ENCODE results near the gene DEGS2. TPM values are rescaled to one million over a fixed set of nuclear protein-coding genes. Genes with fewer than 3 reads are reported as not detected.

Gene DEGS2
- total and polyA plus RNA-seq, 2 donors (not counting 1 experiment from before 2014, with no cell fraction given), result 0.82 to 6.4 TPM

GRCh38 chr14:100170880-100171279, 11.4 kb upstream of the DEGS2 start:
- intact Hi-C loops (cut with micrococcal nuclease), result no loop called here
- POLR2A ChIA-PET, result interaction anchor here (0.6 kb wide), 1 partner anchor 16 kb away, joined by 8 read pairs; no protein-coding TSS in a partner anchor

GRCh38 chr14:100168506-100168905, 9.1 kb upstream of the DEGS2 start:
- no peak overlapping the region for H3K9ac ChIP-seq (ENCODE audit: low read length)
- no peaks in the 10 kb centered on the region for H4K20me1 ChIP-seq (ENCODE audit: control insufficient read depth, insufficient read depth, low read length, poor library complexity, severe bottlenecking)
- CTCF ChIA-PET, result interaction anchor here (0.7 kb wide), 1 partner anchor 24 kb away, joined by 3 read pairs; no protein-coding TSS in a partner anchor
- no peak for DNase-seq
- no peak overlapping the region for H3K27ac ChIP-seq (ENCODE audit: low read length in 2 of 2)
- H3K36me3 ChIP-seq (replicated peaks in 1 of 2; ENCODE audit: control extremely low read depth in 1 of 2, control insufficient read depth in 1 of 2, extremely low read depth in 1 of 2, insufficient read depth in 2 of 2, low read length in 1 of 2), result no peaks in the 10 kb centered on the region
- H3K27me3 ChIP-seq (replicated peaks in 1 of 4; ENCODE audit: control extremely low read depth in 1 of 4, control insufficient read depth in 3 of 4, insufficient read depth in 4 of 4, low read length in 3 of 4), result peaks cover 0 to 4% (median 0%) of the 10 kb centered on the region in 4 experiments
- ATAC-seq (ENCODE audit: low read depth), result no peak
- peak overlapping the region; percentile 30 for H3K4me2 ChIP-seq (replicated peaks; ENCODE audit: low read depth, low read length, poor library complexity, severe bottlenecking)
- H3K9me3 ChIP-seq (ENCODE audit: control extremely low read depth in 1 of 3, control insufficient read depth in 2 of 3, insufficient read depth in 1 of 3, low read length in 2 of 3), result no peaks in the 10 kb centered on the region
- H3K4me1 Mint-ChIP-seq, result peaks cover 11% of the 10 kb centered on the region
- H3K27ac Mint-ChIP-seq, result no peak overlapping the region
- H3K4me3 Mint-ChIP-seq, result no peak overlapping the region
- intact Hi-C loops (cut with micrococcal nuclease), result no loop called here
- peaks cover 9 to 25% of the 10 kb centered on the region in 2 donors for H3K4me1 ChIP-seq (ENCODE audit: control insufficient read depth in 2 of 2, insufficient read depth in 2 of 2, low read length in 2 of 2)
- no peaks in the 10 kb centered on the region for H3K79me2 ChIP-seq (ENCODE audit: control insufficient read depth, insufficient read depth, low read length)
- no peak overlapping the region for H3K4me3 ChIP-seq (ENCODE audit: control extremely low read depth in 1 of 5, extremely low read depth in 1 of 5, insufficient read depth in 1 of 5, low read depth in 2 of 5, low read length in 4 of 5)
- no peaks in the 10 kb centered on the region for H3K9me3 Mint-ChIP-seq (ENCODE audit: insufficient read depth)
- no peak overlapping the region for H2AFZ ChIP-seq (ENCODE audit: insufficient read depth, low read depth, low read length, poor library complexity, severe bottlenecking)
- POLR2A ChIA-PET, result no interaction called here
- TF ChIP-seq CTCF (IDR thresholded peaks at IDR 0.05), result no peak
- TF ChIP-seq EZH2 (IDR thresholded peaks at IDR 0.05; ENCODE audit: borderline replicate concordance, insufficient read depth, low read depth, low read length, poor library complexity, severe bottlenecking), result no peak
- no CpG with 5 or more reads among the region's 1 CpG for WGBS (ENCODE audit: insufficient coverage)
- H3K27me3 Mint-ChIP-seq, result peaks cover 11% of the 10 kb centered on the region

More at GRCh38 chr14:100170880-100171279, 11.4 kb upstream of the DEGS2 start:
- DNase-seq (no peak), ATAC-seq (ENCODE audit: low read depth) (no peak)
- H3K36me3 ChIP-seq (replicated peaks in 1 of 2; ENCODE audit: control extremely low read depth in 1 of 2, control insufficient read depth in 1 of 2, extremely low read depth in 1 of 2, insufficient read depth in 2 of 2, low read length in 1 of 2), result no peaks in the 10 kb centered on the region
- peaks cover 0 to 4% (median 0%) of the 10 kb centered on the region in 4 experiments for H3K27me3 ChIP-seq (replicated peaks in 1 of 4; ENCODE audit: control extremely low read depth in 1 of 4, control insufficient read depth in 3 of 4, insufficient read depth in 4 of 4, low read length in 3 of 4)
- Mint-ChIP-seq H3K4me3 (no peak overlapping the region), H3K4me1 (peaks cover 7% of the 10 kb centered on the region), H3K9me3 (ENCODE audit: insufficient read depth) (no peaks in the 10 kb centered on the region), H3K27ac (no peak overlapping the region), H3K27me3 (peaks cover 17% of the 10 kb centered on the region)
- H3K4me2 ChIP-seq (replicated peaks; ENCODE audit: low read depth, low read length, poor library complexity, severe bottlenecking), result no peak overlapping the region
- H3K79me2 ChIP-seq (ENCODE audit: control insufficient read depth, insufficient read depth, low read length), result no peaks in the 10 kb centered on the region
- no peak overlapping the region for H3K9ac ChIP-seq (ENCODE audit: low read length)
- no peak overlapping the region for H3K4me3 ChIP-seq (ENCODE audit: control extremely low read depth in 1 of 5, extremely low read depth in 1 of 5, insufficient read depth in 1 of 5, low read depth in 2 of 5, low read length in 4 of 5)
- H3K4me1 ChIP-seq (ENCODE audit: control insufficient read depth in 2 of 2, insufficient read depth in 2 of 2, low read length in 2 of 2), result peaks cover 9 to 25% of the 10 kb centered on the region in 2 donors
- WGBS (ENCODE audit: insufficient coverage), result 100% methylated on average over 2 of the region's 2 CpGs
- CTCF ChIA-PET, result interaction anchor here (1.6 kb wide), 1 partner anchor 22 kb away, joined by 4 read pairs; no protein-coding TSS in a partner anchor
- no peak overlapping the region for H2AFZ ChIP-seq (ENCODE audit: insufficient read depth, low read depth, low read length, poor library complexity, severe bottlenecking)
- H3K9me3 ChIP-seq (ENCODE audit: control extremely low read depth in 1 of 3, control insufficient read depth in 2 of 3, insufficient read depth in 1 of 3, low read length in 2 of 3), result no peaks in the 10 kb centered on the region
- no peaks in the 10 kb centered on the region for H4K20me1 ChIP-seq (ENCODE audit: control insufficient read depth, insufficient read depth, low read length, poor library complexity, severe bottlenecking)
- no peak overlapping the region for H3K27ac ChIP-seq (ENCODE audit: low read length in 2 of 2)
- no peak for TF ChIP-seq CTCF (IDR thresholded peaks at IDR 0.05)
- no peak for TF ChIP-seq EZH2 (IDR thresholded peaks at IDR 0.05; ENCODE audit: borderline replicate concordance, insufficient read depth, low read depth, low read length, poor library complexity, severe bottlenecking)

Data from B cell (primary cell).